Rectal smooth muscle tissue (tissue), 1 donor: ENCODE results near the gene CDH12.
"Not testable (repeated sequence)": the region's sequence is repeated elsewhere in the genome, so short reads cannot be mapped to it uniquely, and the experiment has no call there.

ENCODE experiments used
- H3K27ac ChIP-seq: one replicate; pipeline ENCODE4 v1.7.0; 2013; ENCODE audit warnings: low read depth, low read length, inconsistent platforms
- H3K27me3 ChIP-seq: one replicate; pipeline ENCODE4 v1.7.0; 2013; ENCODE audit warnings: low read length; ENCODE audit not compliant: control insufficient read depth, insufficient read depth
- H3K36me3 ChIP-seq: one replicate; pipeline ENCODE4 v1.7.0; 2013; ENCODE audit warnings: low read length; ENCODE audit not compliant: control insufficient read depth, insufficient read depth
- H3K4me1 ChIP-seq: one replicate; pipeline ENCODE4 v1.7.0; 2013; ENCODE audit warnings: low read length; ENCODE audit not compliant: control insufficient read depth, insufficient read depth
- H3K4me3 ChIP-seq: one replicate; pipeline ENCODE4 v1.7.0; 2013; ENCODE audit warnings: low read length
- H3K9ac ChIP-seq: one replicate; pipeline ENCODE4 v1.7.0; 2013; ENCODE audit warnings: low read length

Gene CDH12

GRCh38 chr5:22354956-22355355, 498.2 kb downstream of the CDH12 start:
- Histone ChIP-seq H3K4me3 (no peak overlapping the region), H3K4me1 (no peaks in the 10 kb centered on the region), H3K9ac (no peak overlapping the region), H3K36me3 (no peaks in the 10 kb centered on the region), H3K27ac (no peak overlapping the region), H3K27me3 (no peaks in the 10 kb centered on the region)

- no peaks in the 10 kb centered on the region for H3K36me3 ChIP-seq
- no peak overlapping the region for H3K9ac ChIP-seq
- H3K4me3 ChIP-seq = no peak overlapping the region
- no peak overlapping the region for H3K27ac ChIP-seq
- H3K4me1 ChIP-seq = no peaks in the 10 kb centered on the region
- no peaks in the 10 kb centered on the region for H3K27me3 ChIP-seq
These were observed 500.7 kb downstream of the CDH12 start for GRCh38 chr5:22352493-22352892.

DNA sequence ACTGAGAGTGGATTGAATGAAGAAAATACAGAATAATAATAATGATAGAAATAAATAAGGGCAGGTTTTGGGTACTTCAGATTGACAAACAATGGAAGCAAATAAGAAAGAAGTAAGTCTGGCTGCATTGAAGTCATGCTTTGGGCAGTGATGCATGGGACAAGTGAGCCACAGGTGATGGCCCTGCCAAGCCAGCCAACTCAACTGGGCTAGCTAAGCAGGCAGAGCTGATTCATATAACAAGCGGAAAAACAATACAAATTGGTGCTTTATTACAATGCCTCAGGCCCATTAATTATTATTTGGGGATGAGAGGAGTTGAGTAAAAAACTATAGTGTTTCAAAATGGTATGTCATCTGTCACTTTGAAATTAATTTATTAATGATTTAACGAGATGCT, 502.0 kb downstream of the CDH12 start:
- H3K36me3 ChIP-seq = no peaks in the 10 kb centered on the region
- no peak overlapping the region for H3K9ac ChIP-seq
- H3K4me3 ChIP-seq = no peak overlapping the region

GRCh38 chr5:22348027-22348426, 505.1 kb downstream of the CDH12 start:
- H3K27me3 ChIP-seq = no peaks in the 10 kb centered on the region
- H3K9ac ChIP-seq = no peak overlapping the region
- H3K4me1 ChIP-seq = no peaks in the 10 kb centered on the region
- H3K27ac ChIP-seq = no peak overlapping the region
- H3K36me3 ChIP-seq = no peaks in the 10 kb centered on the region
- no peak overlapping the region for H3K4me3 ChIP-seq

More for the DNA sequence above, 502.0 kb downstream of the CDH12 start:
- no peaks in the 10 kb centered on the region for H3K4me1 ChIP-seq
- no peak overlapping the region for H3K27ac ChIP-seq
- H3K27me3 ChIP-seq = no peaks in the 10 kb centered on the region

GRCh38 chr5:22344000-22344399, 509.1 kb downstream of the CDH12 start:
- no peak overlapping the region for H3K4me3 ChIP-seq
- no peaks in the 10 kb centered on the region for H3K27me3 ChIP-seq
- no peaks in the 10 kb centered on the region for H3K36me3 ChIP-seq
- no peak overlapping the region for H3K9ac ChIP-seq
- no peak overlapping the region for H3K27ac ChIP-seq
- no peaks in the 10 kb centered on the region for H3K4me1 ChIP-seq

GRCh38 chr5:22341406-22341805, 511.7 kb downstream of the CDH12 start:
- Histone ChIP-seq H3K27ac (no peak overlapping the region), H3K9ac (no peak overlapping the region), H3K27me3 (no peaks in the 10 kb centered on the region)

DNA sequence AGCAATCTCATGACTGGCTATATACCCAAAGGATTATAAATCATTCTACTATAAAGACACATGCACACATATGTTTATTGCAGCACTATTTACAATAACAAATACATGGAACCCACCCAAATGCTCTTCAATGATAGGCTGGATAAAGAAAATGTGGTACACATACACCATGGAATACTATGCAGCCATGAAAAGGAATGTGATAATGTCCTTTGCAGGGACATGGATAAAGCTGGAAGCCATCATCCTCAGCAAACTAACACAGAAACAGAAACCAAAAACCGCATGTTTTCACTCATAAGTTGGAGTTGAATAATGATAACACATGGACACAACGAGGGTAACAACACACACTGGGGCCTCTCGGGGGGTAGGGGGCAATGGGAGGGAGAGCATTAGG, 520.2 kb downstream of the CDH12 start:
- H3K4me1 ChIP-seq, H3K36me3 ChIP-seq, H3K27ac ChIP-seq, H3K4me3 ChIP-seq, H3K27me3 ChIP-seq, H3K9ac ChIP-seq: not testable (repeated sequence)

More at GRCh38 chr5:22341406-22341805, 511.7 kb downstream of the CDH12 start:
- Histone ChIP-seq H3K4me1 (no peaks in the 10 kb centered on the region), H3K4me3 (no peak overlapping the region), H3K36me3 (no peaks in the 10 kb centered on the region)

- Histone ChIP-seq H3K27me3 (no peaks in the 10 kb centered on the region), H3K4me1 (no peaks in the 10 kb centered on the region), H3K27ac (no peak overlapping the region), H3K36me3 (no peaks in the 10 kb centered on the region), H3K4me3 (no peak overlapping the region), H3K9ac (no peak overlapping the region)
These were observed 523.5 kb downstream of the CDH12 start for GRCh38 chr5:22329683-22330082.

DNA sequence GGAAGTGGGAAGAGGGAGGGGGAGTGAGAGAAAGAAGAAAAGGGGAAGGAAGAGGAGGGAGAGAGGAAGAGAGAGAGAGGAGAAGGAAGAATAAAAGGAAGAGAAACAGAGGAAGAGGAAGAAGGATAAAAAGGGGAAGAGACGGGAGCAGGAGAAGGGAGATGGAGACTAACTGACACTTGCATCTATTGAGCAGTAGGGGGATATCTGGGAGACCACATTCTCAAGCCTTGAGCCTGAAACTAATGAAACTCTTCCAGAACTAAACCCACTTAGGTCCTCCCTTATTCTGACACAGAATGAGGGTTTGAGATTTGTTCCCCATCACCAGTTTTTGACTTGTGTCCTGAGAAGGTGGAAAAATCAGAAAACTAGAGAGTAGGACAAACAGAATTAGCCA, 533.3 kb downstream of the CDH12 start:
- Histone ChIP-seq H3K27ac (no peak overlapping the region), H3K36me3 (no peaks in the 10 kb centered on the region), H3K27me3 (no peaks in the 10 kb centered on the region), H3K4me3 (no peak overlapping the region), H3K9ac (no peak overlapping the region), H3K4me1 (no peaks in the 10 kb centered on the region)

- H3K36me3 ChIP-seq = no peaks in the 10 kb centered on the region
- no peak overlapping the region for H3K9ac ChIP-seq
- no peaks in the 10 kb centered on the region for H3K27me3 ChIP-seq
- no peaks in the 10 kb centered on the region for H3K4me1 ChIP-seq
- no peak overlapping the region for H3K4me3 ChIP-seq
- H3K27ac ChIP-seq = no peak overlapping the region
These were observed 536.9 kb downstream of the CDH12 start for GRCh38 chr5:22316294-22316693.

GRCh38 chr5:22315052-22315451, 538.1 kb downstream of the CDH12 start:
- not testable (repeated sequence) for H3K36me3 ChIP-seq, H3K4me3 ChIP-seq, H3K9ac ChIP-seq, H3K27ac ChIP-seq, H3K27me3 ChIP-seq, H3K4me1 ChIP-seq

- Histone ChIP-seq H3K4me3 (no peak overlapping the region), H3K36me3 (no peaks in the 10 kb centered on the region), H3K27ac (no peak overlapping the region), H3K9ac (no peak overlapping the region), H3K27me3 (no peaks in the 10 kb centered on the region), H3K4me1 (no peaks in the 10 kb centered on the region)
These were observed 538.6 kb downstream of the CDH12 start for GRCh38 chr5:22314548-22314947.

DNA sequence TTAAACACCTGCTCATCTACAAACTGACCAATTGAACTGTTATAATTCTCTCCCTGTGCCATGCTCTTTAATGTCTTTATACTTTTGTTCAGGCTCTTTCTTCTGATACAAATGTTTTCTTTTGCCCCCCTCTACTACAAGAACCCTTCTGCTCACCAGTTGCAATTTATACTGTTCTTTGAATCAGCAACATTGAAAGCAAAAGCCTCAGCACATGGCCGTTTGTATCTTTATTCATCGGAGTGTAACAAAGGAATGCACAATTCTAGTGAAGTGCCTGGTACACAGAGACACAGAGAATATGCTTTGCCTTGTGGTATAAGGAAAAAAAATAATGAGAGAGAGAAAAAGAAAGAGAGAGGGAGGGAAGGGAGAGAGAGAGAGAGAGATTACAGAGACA, 547.1 kb downstream of the CDH12 start:
- Histone ChIP-seq H3K27me3 (no peaks in the 10 kb centered on the region), H3K9ac (no peak overlapping the region), H3K4me3 (no peak overlapping the region), H3K4me1 (no peaks in the 10 kb centered on the region), H3K36me3 (no peaks in the 10 kb centered on the region), H3K27ac (no peak overlapping the region)
